Thoracic aorta (tissue), 2 donors: ENCODE data around the gene KIAA1586. TPM values are rescaled to one million over a fixed set of nuclear protein-coding genes. Genes with fewer than 3 reads are reported as not detected.

Experiments used
- ATAC-seq: fragments of 150-250 bp; one replicate; pipeline ENCODE4 v1.8.0; 2017; ENCODE audit warnings: low read depth; ENCODE audit not compliant: insufficient number of reproducible peaks, low FRiP score
- DNase-seq: peaks from one replicate; pipeline ENCODE4 v3.0.0-alpha.2; 2020; ENCODE audit warnings: low spot score
- H3K27ac ChIP-seq, 2 donors: fragments of 200-600 bp; sonication (generic); 1 replicate in 1 of 2; 2 replicates in 1 of 2; pipeline ENCODE4 v1.5.1; 2016; ENCODE audit warnings: mild to moderate bottlenecking in 2 of 2, moderate library complexity in 2 of 2
- H3K27me3 ChIP-seq: fragments of 200-600 bp; sonication (generic); replicated peaks from 2 replicates; pipeline ENCODE4 v1.6.0; 2016; ENCODE audit warnings: mild to moderate bottlenecking; ENCODE audit not compliant: insufficient read depth
- H3K36me3 ChIP-seq: fragments of 200-600 bp; sonication (generic); one replicate; pipeline ENCODE4 v1.5.1; 2016
- H3K4me1 ChIP-seq, 2 donors: fragments of 200-600 bp; sonication (generic); 1 replicate in 1 of 2; 2 replicates in 1 of 2; pipeline versions ENCODE4 v1.5.1 to v1.6.0; 2016; ENCODE audit warnings: low read depth in 2 of 2, mild to moderate bottlenecking in 1 of 2; ENCODE audit not compliant: control insufficient read depth in 1 of 2
- H3K4me3 ChIP-seq: fragments of 200-600 bp; sonication (generic); 2 replicates; pipeline ENCODE4 v1.5.1; 2016; ENCODE audit warnings: mild to moderate bottlenecking
- H3K9me3 ChIP-seq: fragments of 200-600 bp; sonication (generic); 2 replicates; pipeline ENCODE4 v1.5.1; 2016
- CTCF ChIP-seq: fragments of 200-600 bp; sonication (generic); IDR thresholded peaks from one replicate; pipeline ENCODE4 v1.5.1; 2019; ENCODE audit warnings: antibody characterized with exemption
- total RNA-seq, 2 donors: library from RNA; depleted of rRNA; stranded (reverse); fragments of >200 nt; gene quantifications; one replicate each; pipeline versions ENCODE4 v1.1.0 to v1.2.3, GENCODE V29; 2016

Gene KIAA1586
- total RNA-seq, 2 donors from 2014 or later, result 2.8 to 11.2 TPM

- ATAC-seq, result no peak
- H3K27me3 ChIP-seq, result no peaks in the 10 kb centered on the region
- no peaks in the 10 kb centered on the region for H3K4me1 ChIP-seq
These were observed 33.0 kb upstream of the KIAA1586 start for GRCh38 chr6:57013521-57013926.

GRCh38 chr6:57017069-57017468 is 29.4 kb upstream of the KIAA1586 start:
- H3K27ac ChIP-seq, result no peak overlapping the region
- H3K4me3 ChIP-seq, result no peak overlapping the region
- no peak for TF ChIP-seq CTCF
- H3K27me3 ChIP-seq, result no peaks in the 10 kb centered on the region
- ATAC-seq (no peak), DNase-seq (no peak)
- H3K36me3 ChIP-seq, result no peaks in the 10 kb centered on the region
- H3K9me3 ChIP-seq, result no peaks in the 10 kb centered on the region
- no peaks in the 10 kb centered on the region for H3K4me1 ChIP-seq

More at GRCh38 chr6:57013521-57013926, 33.0 kb upstream of the KIAA1586 start:
- DNase-seq, result no peak
- no peaks in the 10 kb centered on the region for H3K9me3 ChIP-seq
- no peak overlapping the region for H3K4me3 ChIP-seq
- no peaks in the 10 kb centered on the region for H3K36me3 ChIP-seq
- no peak for TF ChIP-seq CTCF
- H3K27ac ChIP-seq, result no peak overlapping the region

- no peaks in the 10 kb centered on the region for H3K4me1 ChIP-seq
- ATAC-seq (no peak), DNase-seq (no peak)
- no peak for TF ChIP-seq CTCF
- H3K4me3 ChIP-seq, result no peak overlapping the region
- no peaks in the 10 kb centered on the region for H3K27me3 ChIP-seq
- no peak overlapping the region for H3K27ac ChIP-seq
- no peaks in the 10 kb centered on the region for H3K9me3 ChIP-seq
- no peaks in the 10 kb centered on the region for H3K36me3 ChIP-seq
These were observed 28.7 kb upstream of the KIAA1586 start for GRCh38 chr6:57017841-57018240.

DNA sequence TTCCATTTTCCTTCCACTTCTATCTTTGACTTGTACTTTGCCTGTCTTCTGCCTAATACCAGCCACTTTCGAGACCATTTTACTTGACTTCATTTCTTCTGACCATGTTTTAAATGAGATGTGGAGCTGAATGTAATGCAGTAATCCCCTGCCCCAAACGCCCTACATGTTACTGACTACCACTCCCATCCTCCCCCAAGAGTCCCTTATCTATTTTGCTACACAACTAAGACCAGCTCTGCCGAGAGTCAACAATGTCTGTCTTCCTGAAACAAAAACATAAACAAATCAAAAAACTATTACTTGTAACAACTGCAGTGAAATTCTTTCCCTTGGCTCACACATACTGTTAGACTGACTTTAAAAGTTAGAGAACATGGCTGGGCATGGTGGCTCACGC is 27.1 kb upstream of the KIAA1586 start:
- no peak for TF ChIP-seq CTCF
- ATAC-seq, result no peak
- peaks cover 3% of the 10 kb centered on the region for H3K9me3 ChIP-seq

DNA sequence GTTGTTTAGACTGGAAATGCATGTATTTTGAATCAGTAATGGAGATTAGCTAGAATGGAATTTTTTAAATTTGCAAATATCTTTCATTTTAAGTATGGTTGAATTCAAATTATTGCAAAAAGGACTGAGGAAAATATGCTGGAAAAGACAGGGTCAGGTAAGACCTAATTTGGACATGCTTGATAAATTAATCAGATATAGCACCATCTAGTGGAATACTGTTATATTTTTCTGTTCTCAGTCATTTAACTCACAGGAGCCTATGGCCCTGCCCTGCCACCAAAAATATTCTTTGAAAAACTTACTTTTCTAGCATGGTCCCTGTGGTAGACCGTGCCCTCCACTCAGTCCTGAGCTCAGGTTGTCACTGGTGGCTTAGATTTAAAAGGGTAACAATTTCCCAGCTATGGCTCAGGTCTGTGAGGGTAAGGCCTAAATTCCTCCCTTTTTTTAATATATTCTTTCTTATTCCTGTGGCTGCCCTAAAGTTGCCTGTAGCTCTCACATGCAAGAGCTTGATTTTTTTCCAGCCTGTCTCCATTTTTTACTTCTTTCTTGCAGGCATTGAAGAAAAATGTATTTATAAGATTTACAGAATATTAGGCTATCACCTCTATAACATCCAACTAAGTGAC is 25.3 kb upstream of the KIAA1586 start:
- Histone ChIP-seq H3K9me3 (peaks cover 14% of the 10 kb centered on the region), H3K4me3 (no peak overlapping the region), H3K36me3 (no peaks in the 10 kb centered on the region), H3K27me3 (no peaks in the 10 kb centered on the region), H3K4me1 (no peaks in the 10 kb centered on the region), H3K27ac (no peak overlapping the region)
- ATAC-seq (no peak), DNase-seq (no peak)
- peak; percentile 55 for TF ChIP-seq CTCF

More for the DNA sequence above, 27.1 kb upstream of the KIAA1586 start:
- Histone ChIP-seq H3K4me3 (no peak overlapping the region), H3K4me1 (no peaks in the 10 kb centered on the region), H3K27ac (no peak overlapping the region), H3K27me3 (no peaks in the 10 kb centered on the region), H3K36me3 (no peaks in the 10 kb centered on the region)
- DNase-seq, result no peak
